Esophagus squamous epithelium (tissue), 4 donors: ENCODE data around the gene GPC3.

Experiments
- CTCF ChIP-seq, 6 experiments: fragments of 450-650 bp in 4 of 6; fragments of 200-600 bp in 2 of 6; sonication (generic) in 2 of 6; IDR thresholded peaks; one replicate each; pipeline ENCODE4 v1.5.1; 2016 to 2019; ENCODE audit warnings: antibody characterized with exemption in 6 of 6, mild to moderate bottlenecking in 4 of 6, moderate library complexity in 4 of 6
- POLR2A ChIP-seq, 4 donors: fragments of 450-650 bp; IDR thresholded peaks; one replicate each; pipeline ENCODE4 v1.6.1; 2017; ENCODE audit warnings: antibody characterized with exemption in 4 of 4, mild to moderate bottlenecking in 4 of 4, moderate library complexity in 3 of 4

DNA sequence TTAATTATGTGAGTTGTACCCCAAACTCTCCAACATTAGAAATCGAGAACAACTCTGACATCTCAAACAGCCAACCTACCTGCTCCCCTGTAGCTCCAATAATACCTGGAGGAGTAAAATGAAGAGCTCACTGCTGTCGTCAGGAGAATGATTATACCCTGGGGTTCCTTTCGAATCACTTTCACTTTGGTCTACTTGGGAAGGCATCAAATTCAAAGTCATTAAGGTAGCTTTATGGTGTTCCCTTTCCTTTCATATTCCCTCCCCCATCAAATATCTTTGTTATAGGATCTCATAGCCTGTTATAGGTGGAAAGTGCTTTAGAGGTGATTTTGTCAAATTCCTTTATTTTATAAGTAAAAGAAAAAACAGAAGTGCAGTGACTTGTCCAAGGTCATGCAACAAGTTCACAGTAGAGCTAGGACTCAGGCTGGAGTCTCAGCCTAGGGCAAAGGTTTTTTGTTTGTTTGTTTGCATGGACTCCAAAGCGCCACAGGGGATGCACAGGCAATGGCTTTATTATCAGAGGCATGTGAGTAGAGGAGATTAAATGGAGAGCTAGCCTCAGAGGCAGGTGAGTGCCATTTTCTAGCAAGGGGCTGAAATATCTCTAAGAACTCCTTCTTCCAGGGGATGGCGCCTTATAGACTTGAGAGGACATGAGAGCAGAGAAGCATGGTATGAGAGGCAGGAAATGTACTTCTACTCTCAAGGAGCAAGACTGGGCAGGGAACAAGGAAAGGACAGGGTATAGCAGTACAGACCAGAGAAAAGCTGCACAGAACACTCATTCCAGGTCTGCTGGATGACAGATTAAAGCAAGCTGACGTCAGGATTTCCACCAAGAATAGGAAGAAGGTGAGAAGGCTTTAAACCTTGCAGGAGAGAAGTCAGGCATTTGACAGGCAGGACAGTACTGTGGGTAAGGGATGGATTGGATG is 308.0 kb downstream of the GPC3 start:
- TF ChIP-seq CTCF (IDR thresholded peaks at IDR 0.05) (no peak), POLR2A (IDR thresholded peaks at IDR 0.05) (no peak)
